H1 (cell line): ENCODE results near the gene RASGEF1B. TPM values are rescaled to one million over a fixed set of nuclear protein-coding genes. Genes with fewer than 3 reads are reported as not detected.

Source experiments
- CTCF ChIA-PET: fragments of 300-600 bp; sonication (Branson Sonifier 250); formaldehyde crosslinking; loops from one replicate; lab custom pipeline; 2021; ENCODE audit not compliant: partially characterized antibody; lab: Charles Lee
- POLR2A ChIA-PET: fragments of 300-600 bp; sonication (Branson Sonifier 250); formaldehyde crosslinking; loops from one replicate; lab custom pipeline; 2021; ENCODE audit warnings: inconsistent platforms; ENCODE audit not compliant: partially characterized antibody; lab: Charles Lee
- DNase-seq, 2 experiments: peaks; one replicate each; pipeline versions ENCODE4 v3.0.0 to v3.0.0-alpha.2; 2010 to 2022; ENCODE audit warnings: low spot score in 2 of 2, low read depth in 1 of 2, mixed read lengths in 1 of 2
- FAIRE-seq: peaks from 2 replicates; lab custom pipeline; 2011; peaks lifted over from hg19 to GRCh38; lab: Jason Lieb, UNC
- H2AFZ ChIP-seq: 2 replicates; pipeline ENCODE4 v1.8.1; 2012; ENCODE audit warnings: low read length, inconsistent platforms
- H2AK5ac ChIP-seq: 2 replicates; pipeline ENCODE4 v1.6.1; 2013; ENCODE audit warnings: low read depth, low read length
- H2BK120ac ChIP-seq: replicated peaks from 2 replicates; pipeline ENCODE3; 2013; ENCODE audit warnings: low read depth, low read length, inconsistent platforms
- H2BK12ac ChIP-seq: 2 replicates; pipeline ENCODE4 v1.6.1; 2013; ENCODE audit warnings: low read depth, low read length
- H2BK15ac ChIP-seq: 2 replicates; pipeline ENCODE4 v1.6.1; 2013; ENCODE audit warnings: low read length
- H2BK20ac ChIP-seq: 2 replicates; pipeline ENCODE4 v1.6.1; 2013; ENCODE audit warnings: low read length
- H2BK5ac ChIP-seq: 2 replicates; pipeline ENCODE4 v1.6.1; 2013; ENCODE audit warnings: low read depth, low read length
- H3K14ac ChIP-seq: 2 replicates; pipeline ENCODE4 v1.6.1; 2013; ENCODE audit warnings: inconsistent platforms; ENCODE audit not compliant: insufficient read length
- H3K18ac ChIP-seq: 2 replicates; pipeline ENCODE4 v1.6.1; 2013; ENCODE audit warnings: low read length; ENCODE audit errors: extremely low read depth
- H3K23ac ChIP-seq: 2 replicates; pipeline ENCODE4 v1.6.1; 2013; ENCODE audit warnings: inconsistent platforms; ENCODE audit not compliant: insufficient read length
- H3K23me2 ChIP-seq: 2 replicates; pipeline ENCODE4 v1.6.1; 2013; ENCODE audit warnings: low read depth, low read length
- H3K27ac ChIP-seq: 2 replicates; pipeline ENCODE4 v1.6.1; 2011; ENCODE audit warnings: low read depth, low read length, inconsistent platforms
- H3K27me3 ChIP-seq, 4 experiments: replicated peaks in 1 of 4; 1 replicate in 1 of 4; 2 replicates in 3 of 4; pipeline versions ENCODE4 v1.6.1 to v1.8.1; 2011 to 2013; ENCODE audit warnings: low read length in 3 of 4, mild to moderate bottlenecking in 3 of 4, inconsistent platforms in 2 of 4, mixed read lengths in 2 of 4, moderate library complexity in 1 of 4; ENCODE audit not compliant: control insufficient read depth in 3 of 4, insufficient read depth in 3 of 4; ENCODE audit errors: extremely low read depth in 1 of 4
- H3K36me3 ChIP-seq, 4 experiments: 2 replicates each; pipeline versions ENCODE4 v1.6.1 to v1.8.1; 2011 to 2013; ENCODE audit warnings: mild to moderate bottlenecking in 4 of 4, low read length in 3 of 4, moderate library complexity in 2 of 4, control low read depth in 1 of 4, inconsistent platforms in 1 of 4; ENCODE audit not compliant: insufficient read depth in 4 of 4, control insufficient read depth in 2 of 4
- H3K4ac ChIP-seq: replicated peaks from 2 replicates; pipeline ENCODE3; 2013; ENCODE audit warnings: low read length, low read depth, mixed read lengths, inconsistent platforms; ENCODE audit not compliant: insufficient read length
- H3K4me1 ChIP-seq, 4 experiments: replicated peaks in 1 of 4; 1 replicate in 1 of 4; 2 replicates in 3 of 4; pipeline versions ENCODE4 v1.6.1 to v1.8.1; 2011 to 2013; ENCODE audit warnings: low read length in 3 of 4, inconsistent platforms in 2 of 4, mixed read lengths in 1 of 4; ENCODE audit not compliant: insufficient read depth in 4 of 4, control insufficient read depth in 3 of 4
- H3K4me2 ChIP-seq, 2 experiments: 2 replicates each; pipeline versions ENCODE4 v1.6.1 to v1.8.1; 2011 to 2013; ENCODE audit warnings: low read depth in 2 of 2, low read length in 2 of 2, control low read depth in 1 of 2, inconsistent platforms in 1 of 2, mild to moderate bottlenecking in 1 of 2; ENCODE audit not compliant: insufficient read depth in 1 of 2
- H3K4me3 ChIP-seq, 4 experiments: fragments of 200-600, 300-600 bp in 1 of 4; sonication (generic), shearing (Covaris generic), sonication (Bioruptor Twin) in 1 of 4; 2 replicates each; pipeline versions ENCODE4 v1.5.1 to v1.8.1; 2011 to 2016; ENCODE audit warnings: low read length in 4 of 4, low read depth in 3 of 4, control low read depth in 2 of 4, inconsistent platforms in 2 of 4, mild to moderate bottlenecking in 2 of 4, mixed read lengths in 1 of 4, moderate library complexity in 1 of 4; ENCODE audit not compliant: insufficient read depth in 2 of 4; ENCODE audit errors: extremely low read depth in 1 of 4
- H3K56ac ChIP-seq: replicated peaks from 2 replicates; pipeline ENCODE3; 2013; ENCODE audit warnings: low read depth, mild to moderate bottlenecking, mixed read lengths, low read length, inconsistent platforms; ENCODE audit not compliant: insufficient read length
- H3K79me1 ChIP-seq: 2 replicates; pipeline ENCODE4 v1.6.1; 2013; ENCODE audit warnings: low read depth, low read length, control low read depth
- H3K79me2 ChIP-seq, 2 experiments: 2 replicates each; pipeline versions ENCODE4 v1.6.1 to v1.8.1; 2012 to 2013; ENCODE audit warnings: low read length in 2 of 2, mild to moderate bottlenecking in 2 of 2, inconsistent platforms in 1 of 2; ENCODE audit not compliant: insufficient read depth in 2 of 2, control insufficient read depth in 1 of 2
- H3K9ac ChIP-seq, 4 experiments: replicated peaks in 1 of 4; 1 replicate in 1 of 4; 2 replicates in 3 of 4; pipeline versions ENCODE4 v1.6.1 to v1.8.1; 2011 to 2013; ENCODE audit warnings: low read depth in 3 of 4, low read length in 3 of 4, control low read depth in 2 of 4, mild to moderate bottlenecking in 2 of 4, moderate library complexity in 2 of 4, inconsistent platforms in 1 of 4; ENCODE audit errors: extremely low read depth in 1 of 4
- H3K9me3 ChIP-seq, 2 experiments: 2 replicates each; pipeline versions ENCODE4 v1.6.1 to v1.8.1; 2012 to 2013; ENCODE audit warnings: mild to moderate bottlenecking in 2 of 2, moderate library complexity in 2 of 2, control low read depth in 1 of 2, inconsistent platforms in 1 of 2, low read depth in 1 of 2, low read length in 1 of 2, mixed read lengths in 1 of 2; ENCODE audit not compliant: insufficient read depth in 2 of 2
- H4K20me1 ChIP-seq, 2 experiments: replicated peaks in 1 of 2; 2 replicates each; pipeline versions ENCODE3 to v1.8.1; 2011 to 2013; ENCODE audit warnings: inconsistent platforms in 2 of 2, low read length in 2 of 2, mild to moderate bottlenecking in 1 of 2; ENCODE audit not compliant: insufficient read depth in 2 of 2, control insufficient read depth in 1 of 2
- H4K5ac ChIP-seq: 2 replicates; pipeline ENCODE4 v1.6.1; 2013; ENCODE audit warnings: low read length, low read depth, mixed read lengths, inconsistent platforms; ENCODE audit not compliant: insufficient read length
- H4K8ac ChIP-seq: 2 replicates; pipeline ENCODE4 v1.8.0; 2013; ENCODE audit warnings: mild to moderate bottlenecking, moderate library complexity, low read length, inconsistent platforms; ENCODE audit not compliant: insufficient read depth; ENCODE audit errors: extremely low read depth
- H4K91ac ChIP-seq: replicated peaks from 2 replicates; pipeline ENCODE3; 2013; ENCODE audit warnings: low read length, mixed read lengths, inconsistent platforms; ENCODE audit not compliant: insufficient read length
- CBX8 ChIP-seq: fragments of 300-800, 300-1000 bp; sonication (generic); IDR thresholded peaks from 2 replicates; pipeline ENCODE4 v1.7.1; 2016; ENCODE audit warnings: low read depth, low read length, borderline replicate concordance
- EP300 ChIP-seq, 2 experiments: IDR thresholded peaks; 1 replicate in 1 of 2; 2 replicates in 1 of 2; pipeline ENCODE4 v1.6.1; 2011 to 2012; ENCODE audit warnings: low read depth in 2 of 2, low read length in 2 of 2, mild to moderate bottlenecking in 2 of 2, borderline replicate concordance in 1 of 2, inconsistent platforms in 1 of 2, moderate library complexity in 1 of 2
- SIN3A ChIP-seq, 2 experiments: IDR thresholded peaks in 1 of 2; conservative IDR thresholded peaks in 1 of 2; 2 replicates each; pipeline ENCODE4 v1.6.1; 2011 to 2012; ENCODE audit warnings: low read length in 2 of 2, improper control_type of control experiment in 1 of 2, low read depth in 1 of 2, mild to moderate bottlenecking in 1 of 2
- SIRT6 ChIP-seq: IDR thresholded peaks from one replicate; pipeline ENCODE4 v1.7.1; 2012; ENCODE audit warnings: low read length, inconsistent platforms
- SP1 ChIP-seq: IDR thresholded peaks from 2 replicates; pipeline ENCODE4 v1.6.1; 2011; ENCODE audit warnings: low read depth, low read length
- WGBS, 2 experiments: shearing (Covaris generic) in 1 of 2; methylation state at CpG; one replicate each; pipeline versions ENCODE4 v1.1.6 to v1.1.7; 2013 to 2015; ENCODE audit warnings: low lambda C conversion rate in 2 of 2, mixed read lengths in 2 of 2, inconsistent platforms in 1 of 2, low coverage in 1 of 2, missing lambda C conversion rate in 1 of 2; ENCODE audit not compliant: insufficient replicate concordance in 2 of 2, insufficient coverage in 1 of 2, insufficient read length in 1 of 2; ENCODE audit errors: extremely low coverage in 1 of 2, missing lambda C conversion rate in 1 of 2; 5-methylcytosine and 5-hydroxymethylcytosine counted together
- polyA plus RNA-seq, 7 experiments: library from polyadenylated mRNA; depleted of rRNA in 3 of 7; stranded (reverse) in 5 of 7; unstranded in 2 of 7; fragments of >200 nt in 5 of 7; fragments of 200-250 nt in 2 of 7; gene quantifications; 1 replicate in 5 of 7; 2 replicates in 1 of 7; 4 replicates in 1 of 7; pipeline versions ENCODE4 v1.2.1 to v1.2.3, GENCODE V29; 2011 to 2013; ENCODE audit warnings: missing spikeins in 2 of 7, mixed read lengths in 2 of 7
- total RNA-seq: library from RNA; stranded (reverse); fragmentation: NEBNext Ultra II Directional; extraction: Animal tissue kit (Norgen Biotek cat#: 25700); gene quantifications from 2 replicates; pipeline ENCODE4 v1.2.1, GENCODE V29; 2021

Gene RASGEF1B
- total and polyA plus RNA-seq, 2 of the 8 experiments (the other 6 are each of a cell fraction or from before 2014, with no cell fraction given): 1.6 to 4.7 TPM

GRCh38 chr4:81397635-81398034 lies 74.1 kb downstream of the RASGEF1B start:
- no peak overlapping the region for H3K4ac ChIP-seq
- no peaks in the 10 kb centered on the region for H3K27me3 ChIP-seq
- no peak overlapping the region for H3K18ac ChIP-seq
- no peak for DNase-seq
- no peaks in the 10 kb centered on the region for H3K9me3 ChIP-seq
- H2BK15ac ChIP-seq: no peak overlapping the region
- no peak overlapping the region for H3K27ac ChIP-seq
- no peak overlapping the region for H2AFZ ChIP-seq
- no peaks in the 10 kb centered on the region for H3K36me3 ChIP-seq
- no peak overlapping the region for H3K4me3 ChIP-seq
- H3K14ac ChIP-seq: no peak overlapping the region
- TF ChIP-seq CBX8 (no peak), SP1 (no peak), EP300 (IDR thresholded peaks at IDR 0.05; ENCODE audit: borderline replicate concordance in 1 of 2, low read depth in 2 of 2, low read length in 2 of 2) (no peak), SIN3A (conservative IDR thresholded peaks at IDR 0.05 in 1 of 2, IDR thresholded peaks at IDR 0.05 in 1 of 2; ENCODE audit: low read depth in 1 of 2, low read length in 2 of 2) (no peak), SIRT6 (no peak)
- TF ChIP-seq, all 59 proteins: peak for 0
- H3K79me1 ChIP-seq: no peaks in the 10 kb centered on the region
- no peak overlapping the region for H2BK20ac ChIP-seq
- no peaks in the 10 kb centered on the region for H4K20me1 ChIP-seq
- no peak overlapping the region for H2BK12ac ChIP-seq
- no peak overlapping the region for H4K91ac ChIP-seq
- WGBS, 2 experiments: 94% methylated on average over 3 of the region's 3 CpGs; no CpG with 5 or more reads in 1 of the 2 experiments
- no peaks in the 10 kb centered on the region for H3K23me2 ChIP-seq
- POLR2A ChIA-PET: no interaction called here
- H2BK120ac ChIP-seq: no peak overlapping the region
- H2AK5ac ChIP-seq: no peak overlapping the region
- H3K56ac ChIP-seq: no peak overlapping the region
- H3K23ac ChIP-seq: no peak overlapping the region
- no peaks in the 10 kb centered on the region for H3K4me1 ChIP-seq
- no peak overlapping the region for H4K8ac ChIP-seq
- H3K79me2 ChIP-seq: no peaks in the 10 kb centered on the region
- FAIRE-seq: no peak
- no peak overlapping the region for H2BK5ac ChIP-seq
- no peak overlapping the region for H4K5ac ChIP-seq
- CTCF ChIA-PET: no interaction called here
- H3K9ac ChIP-seq: no peak overlapping the region
- H3K4me2 ChIP-seq: no peak overlapping the region
